ENCODE measurements around the gene DGUOK.
A peak's percentile ranks its signal among the peaks of the same experiment; 100 is the strongest.
"Not testable (repeated sequence)": the region's sequence is repeated elsewhere in the genome, so short reads cannot be mapped to it uniquely, and the experiment has no call there.

The DGUOK gene

DNA sequence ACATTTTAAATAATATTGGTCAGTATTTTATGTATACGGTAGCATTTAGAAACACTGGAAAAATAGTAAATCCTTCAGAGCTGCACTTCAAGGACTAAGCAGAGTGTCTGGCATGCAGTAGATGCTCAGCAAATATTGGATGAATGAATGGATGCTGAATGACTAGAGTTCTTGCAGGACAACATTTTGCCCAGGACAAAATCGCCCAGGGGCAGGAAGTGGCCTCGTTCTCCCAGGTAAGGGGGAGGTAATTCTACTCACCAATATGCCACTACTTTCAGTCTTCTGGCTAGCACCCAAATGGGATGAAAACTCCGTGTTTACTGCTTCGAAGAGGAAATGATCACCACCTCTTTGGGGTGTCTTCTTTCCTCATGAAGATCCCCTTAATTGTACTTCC is 4.0 kb upstream of the DGUOK start:
- no peak for DNase-seq

DNA sequence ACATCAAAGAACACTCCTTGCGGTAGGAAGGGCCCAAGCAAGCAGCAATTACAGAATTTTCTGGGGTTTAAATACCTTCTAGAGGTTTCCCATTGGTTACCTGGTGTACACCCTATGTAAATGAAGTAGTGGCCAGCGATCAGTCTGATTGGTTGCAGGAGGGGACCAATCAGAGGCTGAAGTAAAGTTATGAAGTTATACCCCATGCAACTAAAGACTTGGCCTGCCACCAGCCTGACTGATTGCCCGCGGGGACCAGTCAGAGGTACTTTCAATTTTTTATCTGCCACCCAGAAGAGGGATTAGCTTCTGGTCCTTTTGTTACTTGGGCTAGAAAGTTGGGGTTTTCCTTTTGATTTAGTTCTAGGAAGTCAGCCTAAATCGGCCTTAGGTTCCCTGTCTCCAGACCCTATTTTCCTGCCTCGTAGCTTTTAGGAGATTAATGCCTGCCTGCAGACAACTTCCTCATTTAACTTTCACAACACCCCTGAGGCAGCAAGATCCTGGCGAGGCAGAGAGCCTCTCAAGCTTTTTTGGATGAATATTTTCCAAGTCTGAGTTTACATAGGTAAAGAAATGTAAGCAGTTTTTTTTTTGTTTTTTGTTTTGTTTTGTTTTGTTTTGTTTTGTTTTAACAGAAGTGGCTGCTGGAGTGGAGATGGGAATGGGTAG is 1.5 kb upstream of the DGUOK start:
- DNase-seq, result no peak

DNA sequence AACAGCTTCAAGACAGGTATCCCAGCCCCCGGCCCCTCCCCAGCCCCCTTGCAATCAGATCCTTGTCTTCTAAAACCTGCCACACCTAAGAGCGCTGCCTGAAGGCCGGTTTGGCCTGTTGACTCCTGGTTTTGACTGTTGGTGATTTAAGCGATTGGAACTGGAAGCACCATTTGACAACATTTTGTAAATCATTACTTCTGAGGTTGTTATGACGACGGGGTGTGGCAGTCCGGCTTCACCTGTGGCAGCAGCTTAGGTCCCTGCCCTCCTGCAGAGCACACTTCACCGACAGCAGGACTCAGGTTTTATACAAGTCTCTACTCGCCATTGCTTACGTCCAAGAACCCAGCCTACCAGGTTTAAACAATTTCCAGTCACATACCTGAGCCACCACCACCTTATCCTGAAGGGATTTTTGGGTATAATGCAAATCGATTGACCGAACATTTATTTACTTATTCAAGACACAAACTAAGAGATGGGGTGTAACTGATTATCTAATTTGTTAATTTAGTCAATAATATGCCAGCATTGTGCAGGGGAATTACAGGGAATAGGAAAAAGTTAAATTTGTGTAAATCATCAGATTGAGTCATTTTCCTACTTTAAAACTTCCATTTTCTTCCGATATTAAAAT is 707 bp upstream of the DGUOK start:
- no peak for DNase-seq

DNA sequence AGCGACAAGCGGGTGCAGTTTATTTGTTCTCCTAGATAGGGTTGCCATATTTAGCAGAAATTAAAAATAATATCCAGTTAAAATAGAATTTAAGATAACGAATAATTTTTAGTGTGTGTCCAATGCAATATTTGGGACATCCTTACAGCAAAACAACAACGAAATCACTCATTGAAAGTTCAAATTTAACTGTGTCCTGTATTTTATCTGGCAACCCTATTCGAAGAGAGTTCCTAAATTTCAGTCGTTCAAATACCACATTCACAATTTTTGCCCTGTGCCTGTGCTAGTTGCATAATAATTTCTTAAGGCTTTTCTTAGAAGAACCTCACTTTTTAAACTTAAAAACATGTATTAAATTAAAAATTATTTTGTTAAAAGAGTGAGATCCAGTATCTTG is 664 bp downstream of the DGUOK start:
- no peak for DNase-seq

DNA sequence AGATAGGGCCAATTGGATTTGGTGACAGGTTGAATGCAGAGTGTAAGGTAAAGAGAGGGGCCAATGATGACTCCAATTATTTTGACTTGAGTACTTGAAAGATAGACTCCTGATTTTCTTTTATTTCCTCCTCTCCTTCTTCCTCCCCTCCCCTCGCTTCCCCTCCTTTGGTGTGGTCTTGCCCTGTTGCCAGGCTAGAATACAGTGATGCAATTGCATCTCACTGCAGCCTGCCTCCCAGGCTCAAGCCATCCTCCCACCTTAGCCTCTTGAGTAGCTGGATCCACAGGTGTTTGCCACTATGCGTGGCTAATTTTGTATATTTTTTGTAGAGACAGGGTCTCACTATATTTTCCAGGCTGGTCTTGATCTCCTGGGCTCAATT is 2.3 kb downstream of the DGUOK start:
- DNase-seq, result no peak

DNA sequence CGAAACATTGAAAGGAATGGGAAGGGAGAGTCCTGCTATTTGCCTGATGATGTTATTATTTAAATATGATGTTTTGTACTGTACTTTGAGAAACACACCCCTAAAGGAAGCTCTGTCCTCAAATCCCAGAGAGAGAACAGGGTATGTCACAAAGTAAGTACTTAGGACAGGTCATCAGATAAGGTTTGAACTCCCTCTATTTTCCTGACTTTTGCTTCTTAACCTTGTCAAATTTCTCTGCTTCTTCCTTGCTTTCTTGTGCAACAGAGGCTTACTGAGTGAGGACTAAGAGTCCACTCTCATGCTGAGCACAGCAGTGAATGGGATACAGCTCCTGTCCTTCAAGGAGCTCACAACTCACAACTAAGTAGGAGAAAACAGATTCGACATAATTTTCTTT is 3.7 kb downstream of the DGUOK start:
- no peak for DNase-seq

DNA sequence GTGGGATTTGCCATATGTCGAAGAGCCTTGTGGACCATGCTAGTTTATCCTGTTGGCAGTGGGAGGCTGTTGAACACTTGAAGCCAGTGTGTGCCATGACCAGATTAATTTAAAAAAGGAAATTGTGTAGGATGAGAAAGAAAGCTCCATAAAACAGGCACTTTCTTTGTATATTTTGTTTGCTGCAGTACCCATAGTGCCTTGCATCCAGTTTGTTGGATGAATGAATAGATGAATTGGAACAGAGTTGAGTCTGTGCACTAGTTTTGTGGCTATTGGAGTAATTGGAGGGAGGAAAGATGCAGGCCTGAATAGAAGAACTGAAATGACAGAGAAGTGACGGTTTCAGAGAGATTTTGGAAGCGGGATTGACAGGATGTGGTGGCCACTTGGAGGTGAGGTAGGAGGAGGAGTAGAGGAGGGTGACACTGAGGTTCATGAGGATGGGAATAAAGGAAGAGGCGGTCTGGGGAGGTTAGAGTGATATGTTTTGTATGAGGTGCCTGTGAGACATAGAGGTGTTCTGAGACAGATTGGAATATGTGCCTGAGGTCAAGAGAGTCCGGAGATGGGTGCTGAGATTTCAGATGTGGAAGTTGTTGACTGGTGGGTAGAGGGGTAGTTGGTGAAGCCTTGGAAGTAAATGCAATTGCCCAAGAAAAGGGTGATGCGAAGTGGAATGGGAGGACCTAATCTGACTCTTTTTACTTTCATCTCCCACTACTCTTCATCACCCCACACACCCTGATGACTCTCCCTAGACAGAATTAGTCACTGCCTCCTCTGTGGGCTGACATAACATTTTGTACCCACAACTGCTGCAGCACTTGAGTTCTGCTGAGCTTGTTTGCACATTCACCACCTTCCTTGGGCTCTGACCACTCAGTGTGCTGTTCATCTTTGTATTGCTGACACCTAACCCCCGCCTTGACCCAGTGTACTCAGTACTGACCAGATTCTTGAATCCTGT is 5.1 kb downstream of the DGUOK start:
- DNase-seq, result peak; percentile 24 to 65

DNA sequence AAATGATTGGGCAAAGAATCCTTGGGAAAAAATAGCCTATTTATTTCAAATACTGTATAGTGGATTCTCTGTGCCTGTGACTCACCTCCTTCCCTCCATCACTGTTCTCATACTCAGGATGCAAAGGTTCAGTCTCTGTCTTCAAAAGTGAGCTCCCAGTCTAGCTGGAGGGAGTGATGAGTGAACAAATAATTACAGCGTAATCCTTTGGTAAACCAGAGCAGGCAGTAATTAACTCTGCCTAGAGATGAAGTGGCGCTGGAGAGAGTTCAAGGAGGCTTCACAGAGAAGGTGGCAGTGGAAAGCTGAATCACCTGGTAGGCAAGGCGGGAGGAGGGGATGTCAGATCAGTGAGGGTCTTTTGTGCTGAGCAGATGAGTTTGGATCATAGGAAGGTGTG is 6.5 kb downstream of the DGUOK start:
- DNase-seq, result no peak

DNA sequence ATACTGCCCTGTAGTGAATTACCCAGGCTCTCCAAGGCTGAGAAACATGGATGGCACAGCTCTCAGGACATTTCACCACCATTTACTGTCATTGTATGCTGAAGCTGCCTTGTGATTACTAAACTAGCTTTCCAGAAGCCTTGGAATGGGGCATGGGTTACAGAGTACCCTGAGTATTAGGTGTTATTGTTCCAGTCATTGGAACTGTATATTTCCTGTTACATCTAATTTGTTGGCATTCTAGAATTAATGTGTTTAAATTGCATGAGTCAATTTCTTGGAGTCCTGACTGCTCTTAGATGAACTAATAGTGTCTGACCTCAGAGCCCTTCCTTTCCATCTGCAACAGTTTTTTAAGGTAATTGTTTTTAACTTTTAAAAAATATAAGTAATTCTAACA is 9.0 kb downstream of the DGUOK start:
- no peak for DNase-seq

DNA sequence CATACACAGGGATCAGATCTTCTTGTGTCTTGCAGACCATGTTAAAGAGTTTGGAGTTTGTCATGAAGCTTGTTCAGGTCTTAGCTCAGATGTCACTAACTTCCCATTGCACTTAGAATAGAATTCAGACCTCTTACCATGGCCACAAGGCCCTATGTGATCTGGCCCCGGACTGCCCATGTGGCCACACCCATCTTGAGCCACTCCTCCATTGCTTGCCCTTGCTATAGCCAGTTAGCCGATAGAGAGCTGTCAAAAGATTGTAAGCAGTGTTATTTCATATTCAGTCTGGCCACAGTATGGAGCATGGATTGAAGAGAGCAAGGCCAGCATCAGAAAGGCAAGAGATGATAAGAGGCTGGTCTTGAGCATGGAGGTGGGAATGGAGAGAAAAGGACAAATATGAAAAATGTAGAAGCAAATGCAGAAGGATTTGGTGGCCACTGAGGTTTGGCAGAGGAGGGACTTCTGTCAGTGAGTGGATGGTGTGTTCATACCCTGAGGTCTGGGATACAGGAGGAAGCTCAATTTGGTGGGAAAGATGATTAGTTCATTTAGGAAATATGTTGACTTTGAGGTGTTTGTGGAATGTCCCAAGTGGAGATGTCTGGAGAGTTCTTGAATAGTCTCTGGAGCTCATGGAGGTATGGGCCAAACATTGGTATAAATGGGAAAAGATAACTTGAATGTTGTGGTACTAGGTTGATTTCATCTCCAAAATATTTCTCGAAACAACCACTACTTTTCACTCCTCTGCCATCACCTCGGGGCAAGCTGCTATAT is 10.6 kb downstream of the DGUOK start:
- no peak for DNase-seq

DNA sequence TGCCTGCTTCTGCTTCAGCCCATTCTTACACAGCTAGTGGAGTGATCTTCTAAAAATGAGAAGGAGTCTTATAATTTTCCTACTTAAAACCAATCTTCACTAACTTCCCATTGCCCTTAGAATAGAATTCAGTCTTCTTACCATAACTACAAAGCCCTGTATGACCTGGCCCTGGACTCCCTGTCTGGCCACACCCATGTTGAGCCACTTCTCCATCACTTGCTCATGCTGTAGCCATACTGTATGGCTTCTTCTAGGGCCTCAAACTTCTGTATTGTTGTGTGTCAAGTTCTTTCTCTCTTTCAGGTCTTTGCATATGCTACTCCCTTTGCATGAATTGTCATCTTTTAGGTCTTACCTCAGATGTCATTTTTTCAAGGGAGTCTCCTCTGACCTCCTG is 11.2 kb downstream of the DGUOK start:
- no peak for DNase-seq

DNA sequence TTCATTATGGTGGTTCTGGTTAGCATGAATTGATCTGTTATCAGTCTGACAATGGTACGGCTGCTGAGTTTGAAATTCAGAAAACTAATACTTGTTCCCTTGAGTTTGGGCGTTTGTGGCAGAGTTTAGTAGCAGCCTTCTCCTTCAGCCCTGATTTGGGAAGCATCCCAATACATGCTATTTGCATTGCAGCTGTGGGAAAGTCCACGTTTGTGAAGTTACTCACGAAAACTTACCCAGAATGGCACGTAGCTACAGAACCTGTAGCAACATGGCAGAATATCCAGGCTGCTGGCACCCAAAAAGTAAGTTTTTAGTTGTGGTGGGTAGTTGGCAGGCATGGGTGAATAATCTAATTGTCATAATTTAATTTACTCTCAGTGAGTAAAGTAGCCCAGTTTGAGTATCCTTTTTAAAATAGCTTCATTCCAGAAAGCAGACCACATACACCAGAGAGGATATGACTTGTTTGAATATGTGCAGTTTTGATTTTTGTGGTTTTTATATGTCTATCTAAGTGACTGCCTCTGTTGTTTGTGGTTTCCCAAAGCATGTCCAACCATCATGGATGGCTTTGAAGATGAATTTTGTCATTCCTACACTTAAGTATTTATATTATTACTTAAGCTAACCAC is 12.2 kb downstream of the DGUOK start:
- DNase-seq, result no peak

DNA sequence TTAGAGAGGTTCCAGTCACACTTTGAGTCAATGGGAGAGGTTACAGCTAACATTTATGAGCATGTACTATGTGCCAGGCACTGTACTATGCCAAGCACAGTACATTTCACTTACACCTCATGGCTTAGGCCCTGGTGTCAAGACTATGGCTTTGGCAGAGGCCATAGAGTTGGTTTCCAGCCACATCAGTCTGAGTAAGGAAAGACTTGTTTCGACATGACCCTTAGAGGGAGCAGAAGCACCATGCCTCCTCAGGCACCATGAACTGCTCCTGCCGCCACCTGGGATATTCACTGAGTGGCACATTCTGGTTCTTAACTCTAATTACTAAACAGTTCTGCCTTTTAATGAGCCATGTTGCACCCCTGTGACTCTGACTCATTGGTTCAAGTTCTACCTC is 12.7 kb downstream of the DGUOK start:
- DNase-seq, result no peak

DNA sequence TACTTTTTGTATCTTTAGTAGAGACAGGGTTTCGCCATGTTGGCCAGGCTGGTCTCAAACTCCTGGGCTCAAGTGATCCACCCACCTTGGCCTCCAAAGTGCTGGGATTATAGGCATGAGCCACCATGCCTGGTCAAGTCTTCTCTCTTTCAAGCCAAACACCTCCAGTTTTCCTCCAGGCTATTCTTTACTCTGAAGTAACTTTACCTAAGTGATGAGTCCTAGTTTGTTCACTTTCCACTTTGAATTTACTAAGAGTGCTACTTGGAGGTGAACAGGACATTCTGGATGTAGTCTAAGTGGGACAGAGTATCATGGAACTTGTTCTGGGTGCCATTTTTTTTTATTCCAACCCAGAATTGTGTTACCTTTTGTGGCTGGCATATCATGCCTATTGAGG is 13.4 kb downstream of the DGUOK start:
- not testable (repeated sequence) for DNase-seq

DNA sequence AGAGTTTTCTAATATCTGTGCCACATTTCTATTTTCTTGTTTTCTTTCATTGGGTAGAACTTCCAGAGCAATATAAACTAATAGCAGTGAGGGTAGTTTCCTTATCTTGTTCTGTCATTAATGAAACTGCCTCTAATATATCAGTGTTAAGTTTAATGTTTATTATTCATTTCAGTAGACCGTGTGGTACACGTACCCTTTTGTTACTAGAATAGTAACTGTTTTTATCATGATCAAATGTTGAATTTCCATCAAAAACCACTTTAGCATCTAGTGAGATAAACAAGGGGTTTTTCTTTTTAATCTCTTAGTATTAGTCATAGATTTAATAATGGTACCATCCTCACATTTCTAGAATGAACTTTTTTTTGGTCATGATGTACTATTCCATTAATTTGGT is 16.0 kb downstream of the DGUOK start:
- DNase-seq, result no peak

DNA sequence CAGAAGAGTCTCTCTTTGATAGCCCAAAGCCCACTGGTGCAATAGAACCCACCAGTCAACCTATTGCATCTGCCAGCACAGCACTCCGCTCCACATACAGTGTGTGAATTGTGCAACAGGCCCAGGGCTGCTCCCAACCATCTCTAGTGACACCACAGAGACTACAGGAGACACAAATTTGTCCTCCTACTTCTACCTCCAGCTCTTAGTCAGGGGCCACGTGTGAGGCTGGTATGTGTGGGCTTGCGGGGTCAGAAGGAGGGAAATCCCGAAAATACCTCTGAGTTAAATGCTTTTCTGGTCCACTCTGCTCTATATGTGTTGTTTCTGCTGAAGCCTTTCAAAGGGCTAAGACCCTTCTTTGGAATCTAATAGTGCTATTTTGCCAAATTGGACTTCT is 18.0 kb downstream of the DGUOK start:
- DNase-seq, result no peak

DNA sequence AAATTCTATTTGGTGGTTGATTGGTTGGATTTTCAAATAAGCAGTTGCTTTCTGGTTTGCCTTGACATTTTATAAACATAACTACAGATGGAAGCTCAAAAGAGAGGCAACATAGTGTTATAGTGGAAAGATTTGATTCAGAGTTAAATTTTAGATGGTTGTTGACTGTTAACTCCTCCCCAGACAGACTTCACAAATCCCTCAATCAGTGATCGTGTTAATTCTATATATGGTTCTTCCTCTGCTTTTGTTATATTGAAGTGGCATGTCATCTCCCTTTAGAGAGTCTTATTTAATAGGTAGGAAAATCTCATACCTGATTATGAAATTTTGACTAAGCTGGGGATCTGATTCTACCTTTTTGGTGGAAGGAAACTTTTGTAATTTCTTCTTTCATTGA is 19.5 kb downstream of the DGUOK start:
- DNase-seq, result no peak

DNA sequence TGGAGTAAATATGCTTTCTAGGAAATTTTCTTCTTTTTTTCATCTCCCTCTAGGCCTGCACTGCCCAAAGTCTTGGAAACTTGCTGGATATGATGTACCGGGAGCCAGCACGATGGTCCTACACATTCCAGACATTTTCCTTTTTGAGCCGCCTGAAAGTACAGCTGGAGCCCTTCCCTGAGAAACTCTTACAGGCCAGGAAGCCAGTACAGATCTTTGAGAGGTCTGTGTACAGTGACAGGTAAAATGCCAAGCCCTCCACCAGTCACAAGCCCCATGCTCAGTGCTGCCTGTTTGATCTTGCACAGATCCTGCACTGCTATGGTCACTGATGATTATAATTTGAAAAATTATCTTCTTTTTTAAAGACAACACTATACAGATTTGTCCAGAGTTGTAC is 20.0 kb downstream of the DGUOK start:
- no peak for DNase-seq

DNA sequence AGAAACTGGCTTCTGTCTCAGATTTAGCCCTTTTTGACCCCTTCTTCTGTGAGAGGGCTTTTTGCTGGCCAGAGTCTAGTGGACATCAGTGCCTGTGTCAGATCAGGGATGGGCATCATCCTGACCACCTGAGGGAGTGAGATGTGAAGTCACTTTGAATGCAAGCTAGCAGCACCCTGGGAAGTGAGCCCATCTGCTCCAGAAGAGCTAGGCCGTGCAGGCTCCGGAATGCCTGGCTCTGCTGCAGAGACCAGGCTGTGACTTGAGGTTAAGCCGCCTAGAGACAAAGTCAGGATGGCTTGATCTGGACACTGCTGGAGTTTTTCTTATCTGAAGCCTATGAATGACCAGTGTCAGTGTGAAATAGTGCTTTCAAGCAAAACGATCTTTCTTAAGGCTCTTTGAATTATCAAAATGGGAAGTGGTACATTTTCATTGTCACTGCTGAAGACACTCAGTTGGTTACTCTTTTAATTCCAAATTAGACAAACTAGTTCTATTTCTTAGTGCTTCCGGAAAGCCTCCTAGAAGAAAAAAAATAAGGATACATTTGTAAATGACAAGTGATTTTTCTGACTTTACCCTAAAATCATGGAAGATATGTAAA is 20.8 kb downstream of the DGUOK start:
- no peak for DNase-seq

DNA sequence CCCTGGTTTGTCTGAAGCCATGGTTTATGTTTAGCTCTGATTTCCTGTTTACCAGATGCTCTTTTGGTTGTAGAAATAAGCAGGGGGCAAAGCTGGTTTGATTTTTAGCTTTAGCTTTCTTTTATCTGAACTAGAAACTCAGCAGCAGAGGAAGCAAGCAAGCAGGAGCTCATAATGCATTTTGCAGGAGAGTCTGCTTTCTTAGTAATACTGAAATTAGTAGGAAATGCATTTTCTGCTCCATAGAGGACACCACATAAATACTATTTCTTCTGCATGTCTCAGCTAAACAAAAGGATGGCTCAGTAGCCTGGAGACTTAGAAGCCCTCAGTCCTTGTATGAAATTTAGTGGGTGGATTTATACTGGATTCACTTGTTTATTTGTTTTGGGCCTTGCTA is 23.1 kb downstream of the DGUOK start:
- DNase-seq, result no peak

DNA sequence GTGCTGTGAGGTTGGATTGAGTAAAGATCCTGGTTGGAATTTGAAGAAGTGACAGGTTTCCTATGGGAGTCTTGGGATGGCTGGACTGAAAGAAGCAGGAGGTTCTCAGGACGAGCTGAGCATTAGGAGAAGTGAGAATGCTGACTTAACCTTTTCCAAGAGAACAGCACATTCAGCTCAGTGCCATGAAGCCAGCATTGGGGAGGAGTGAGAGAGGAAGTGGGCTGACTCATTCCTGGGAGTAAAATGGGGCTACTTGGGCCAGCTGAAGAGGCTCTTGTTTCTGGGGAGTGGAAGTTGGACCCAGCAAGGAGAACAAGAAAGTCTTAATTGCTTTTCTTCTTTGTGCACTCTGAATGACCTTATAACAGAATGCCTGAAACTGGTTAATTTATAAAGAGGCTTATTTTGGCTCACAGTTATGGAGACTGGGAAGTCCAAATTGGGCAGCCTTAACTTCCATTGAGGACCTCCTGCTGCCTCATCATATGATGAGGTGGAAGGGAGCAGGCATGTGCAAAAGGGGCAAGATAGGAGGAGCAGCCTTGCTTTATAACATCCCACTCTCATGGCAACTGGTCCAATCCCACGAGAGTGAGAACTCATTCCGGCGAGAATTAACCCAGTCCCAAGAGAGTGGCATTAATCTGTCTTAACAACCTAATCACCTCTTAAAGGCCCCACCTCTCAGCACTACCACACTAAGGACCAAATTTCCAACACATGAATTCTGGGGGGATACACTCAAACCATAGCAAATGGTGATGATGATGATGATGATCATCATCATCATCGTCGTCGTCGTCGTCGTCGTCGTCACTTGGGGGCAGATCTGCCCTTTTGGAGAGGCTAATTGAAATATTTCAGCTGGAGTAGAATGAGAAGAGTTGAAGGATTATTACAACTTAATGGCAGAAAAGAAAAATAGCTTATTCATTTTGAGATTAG is 26.1 kb downstream of the DGUOK start:
- peak; percentile 80 to 86 for DNase-seq
